Heart left ventricle (tissue), 16 donors: ENCODE data around the gene ABLIM2. TPM values are rescaled to one million over a fixed set of nuclear protein-coding genes. Genes with fewer than 3 reads are reported as not detected.

Experiments
- ATAC-seq, 4 donors: fragments of 200-7000 bp; cut with Tn5 transposase; one replicate each; pipeline ENCODE4 v1.9.1; 2020 to 2022; ENCODE audit warnings: moderate library complexity in 4 of 4, mild to moderate bottlenecking in 3 of 4, moderate number of reproducible peaks in 1 of 4
- DNase-seq, 5 donors: peaks; one replicate each; pipeline ENCODE4 v3.0.0-alpha.2; 2020
- H3K27ac ChIP-seq, 12 donors: fragments of 200-600 bp; sonication (generic) in 4 of 12; one replicate each; pipeline versions ENCODE4 v1.5.0 to v1.8.0; 2016 to 2022; ENCODE audit warnings: mild to moderate bottlenecking in 2 of 12
- H3K27me3 ChIP-seq, 9 donors: fragments of 200-600 bp; sonication (generic) in 2 of 9; one replicate each; pipeline versions ENCODE4 v1.5.1 to v1.8.0; 2016 to 2022; ENCODE audit warnings: mild to moderate bottlenecking in 3 of 9
- H3K36me3 ChIP-seq, 9 donors: fragments of 200-600 bp; sonication (generic) in 2 of 9; one replicate each; pipeline versions ENCODE4 v1.5.0 to v1.8.0; 2018 to 2022; ENCODE audit warnings: mild to moderate bottlenecking in 2 of 9
- H3K4me1 ChIP-seq, 12 donors: fragments of 200-600 bp; sonication (generic) in 4 of 12; one replicate each; pipeline versions ENCODE4 v1.5.0 to v1.8.0; 2016 to 2022; ENCODE audit warnings: mild to moderate bottlenecking in 3 of 12
- H3K4me3 ChIP-seq, 12 donors: fragments of 200-600 bp; sonication (generic) in 4 of 12; one replicate each; pipeline versions ENCODE4 v1.5.0 to v1.8.0; 2017 to 2022; ENCODE audit warnings: mild to moderate bottlenecking in 9 of 12, moderate library complexity in 4 of 12
- H3K9me3 ChIP-seq, 12 donors: fragments of 200-600 bp; sonication (generic) in 4 of 12; one replicate each; pipeline versions ENCODE4 v1.5.0 to v1.8.0; 2016 to 2022; ENCODE audit warnings: mild to moderate bottlenecking in 1 of 12
- POLR2A ChIP-seq, 2 donors: fragments of 450-650 bp; IDR thresholded peaks; one replicate each; pipeline ENCODE4 v1.6.1; 2017; ENCODE audit warnings: antibody characterized with exemption in 2 of 2, mild to moderate bottlenecking in 2 of 2, moderate library complexity in 2 of 2
- WGBS, 4 donors: extraction: QIAGEN DNeasy Blood & Tissue Kit in 2 of 4; methylation state at CpG; one replicate each; pipeline versions ENCODE4 v1.1.5 to v1.1.7; 2013 to 2018; 5-methylcytosine and 5-hydroxymethylcytosine counted together
- intact Hi-C, 10 donors: fragments of 100-400 bp; cut with DNase I; formaldehyde crosslinking; loops; one replicate each; pipeline versions ENCODE4 v1.11.1 to v1.14.2; 2022
- polyA plus RNA-seq, 2 donors: library from polyadenylated mRNA; stranded (reverse); fragments of 200-250 nt; gene quantifications; one replicate each; pipeline ENCODE4 v1.2.3, GENCODE V29; 2013
- total RNA-seq, 9 donors: library from RNA; depleted of rRNA in 2 of 9; stranded (reverse); fragments of >200 nt in 2 of 9; fragmentation: NEBNext Ultra II Directional in 3 of 9; extraction: Animal tissue kit (Norgen Biotek cat#: 25700) in 3 of 9; gene quantifications; one replicate each; pipeline versions ENCODE4 v1.1.0 to v1.2.4, GENCODE V29; 2016 to 2023
- TF ChIP-seq, protein P1 (sequence below), 12 donors: fragments of 200-600 bp; sonication (generic) in 4 of 12; IDR thresholded peaks; one replicate each; pipeline versions ENCODE4 v1.5.0 to v1.8.0; 2018 to 2022; ENCODE audit warnings: antibody characterized with exemption in 12 of 12, mild to moderate bottlenecking in 5 of 12
- donor health status: ischemic (EF 13 %, LVEDD 7.1; RV severe dilation, severe dysfunction).
- donor health status: healthy with polysubstance abuse.
- donor health status: DM: no; HTN: yes; CAD: no.
- donor health status: DM: no; HTN: no; CAD: no.
- donor health status: ischemic (EF 25% LVEDD 6.9; RV normal size, moderate dysfunction).
- donor health status: ischemic (EF 25% LVEDD 5.7; RV mildly dilated, moderate dysfunction).
- donor health status: healthy.
- donor health status: DM: yes; HTN: yes; CAD: no.
- donor health status: ischemic (EF 35%, LVEDD 5.7; RV mildly dilated, moderate dysfunction).
- donor health status: nonischemic (EF 11% LVEDD 7.7; RV severe dilation, severe dysfunction).
- donor health status: DM: yes; HTN: yes; CAD: no.
- donor health status: PGD.
- donor health status: ischemic (EF 29% LVEDD 5.4; RV normal size, mild dysfunction).
- donor health status: nonischemic (EF 23%, LVEDD 6.1; RV moderate dilation, normal function).

Gene ABLIM2
- total and polyA plus RNA-seq, 11 donors: 11.1 to 27.9 (median 18.4) TPM

GRCh38 chr4:8157944-8158709 is 486 bp downstream of the ABLIM2 start:
- peak overlapping the region in 3 of 12 donors; percentile 51 to 79 (median 53) for H3K27ac ChIP-seq
- peaks cover 5 to 38% (median 21%) of the 10 kb centered on the region in 12 donors for H3K4me1 ChIP-seq
- peaks cover 0 to 14% (median 2%) of the 10 kb centered on the region in 9 donors for H3K27me3 ChIP-seq
- intact Hi-C loops: loop anchor here in 2 of 10 donors (5.0 kb wide), 2 partner anchors 46 to 106 kb away; no protein-coding TSS in a partner anchor
- H3K36me3 ChIP-seq: no peaks in the 10 kb centered on the region
- H3K4me3 ChIP-seq: peak overlapping the region; percentile 56 to 99 (median 74)
- peak in 2 of 4 donors; percentile 0 to 1 for ATAC-seq
- TF ChIP-seq POLR2A (IDR thresholded peaks at IDR 0.05): no peak
- TF ChIP-seq, protein P1, sequence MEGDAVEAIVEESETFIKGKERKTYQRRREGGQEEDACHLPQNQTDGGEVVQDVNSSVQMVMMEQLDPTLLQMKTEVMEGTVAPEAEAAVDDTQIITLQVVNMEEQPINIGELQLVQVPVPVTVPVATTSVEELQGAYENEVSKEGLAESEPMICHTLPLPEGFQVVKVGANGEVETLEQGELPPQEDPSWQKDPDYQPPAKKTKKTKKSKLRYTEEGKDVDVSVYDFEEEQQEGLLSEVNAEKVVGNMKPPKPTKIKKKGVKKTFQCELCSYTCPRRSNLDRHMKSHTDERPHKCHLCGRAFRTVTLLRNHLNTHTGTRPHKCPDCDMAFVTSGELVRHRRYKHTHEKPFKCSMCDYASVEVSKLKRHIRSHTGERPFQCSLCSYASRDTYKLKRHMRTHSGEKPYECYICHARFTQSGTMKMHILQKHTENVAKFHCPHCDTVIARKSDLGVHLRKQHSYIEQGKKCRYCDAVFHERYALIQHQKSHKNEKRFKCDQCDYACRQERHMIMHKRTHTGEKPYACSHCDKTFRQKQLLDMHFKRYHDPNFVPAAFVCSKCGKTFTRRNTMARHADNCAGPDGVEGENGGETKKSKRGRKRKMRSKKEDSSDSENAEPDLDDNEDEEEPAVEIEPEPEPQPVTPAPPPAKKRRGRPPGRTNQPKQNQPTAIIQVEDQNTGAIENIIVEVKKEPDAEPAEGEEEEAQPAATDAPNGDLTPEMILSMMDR (IDR thresholded peaks at IDR 0.05): no peak
- DNase-seq: peak in 1 of 5 donors; percentile 70
- WGBS, 4 donors: 2 to 7% (median 3%) methylated on average over 3 to 70 of the region's 70 CpGs
- H3K9me3 ChIP-seq: no peaks in the 10 kb centered on the region

DNA sequence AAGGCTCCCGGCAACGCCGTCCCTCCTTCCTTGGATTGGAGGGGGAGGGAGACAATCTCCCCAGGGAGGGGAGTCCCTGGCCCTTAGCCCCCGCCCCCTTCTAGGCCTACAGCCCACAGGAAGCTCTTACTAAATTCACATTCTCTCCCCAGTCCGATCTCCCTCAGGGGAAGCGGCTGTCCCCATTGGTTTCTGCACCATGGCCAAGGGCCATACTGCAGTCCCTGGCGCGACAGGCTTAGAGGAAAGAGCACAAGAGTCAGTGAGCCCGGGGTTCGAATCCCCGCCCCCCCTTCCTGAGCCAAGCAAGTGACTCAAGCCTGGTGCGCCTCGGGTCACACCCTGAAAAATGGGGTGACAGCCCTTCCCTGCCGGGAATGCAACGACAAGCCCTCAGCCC is 1.1 kb downstream of the ABLIM2 start:
- Histone ChIP-seq H3K4me1 (peaks cover 5 to 43% (median 22%) of the 10 kb centered on the region in 12 donors), H3K27me3 (peaks cover 0 to 14% (median 2%) of the 10 kb centered on the region in 9 donors), H3K4me3 (peak overlapping the region; percentile 56 to 99 (median 74)), H3K9me3 (no peaks in the 10 kb centered on the region), H3K27ac (peak overlapping the region in 2 of 12 donors; percentile 3 to 79), H3K36me3 (no peaks in the 10 kb centered on the region)
- ATAC-seq (peak in 2 of 4 donors; percentile 1 to 2), DNase-seq (peak; percentile 69 to 76 (median 72))
- TF ChIP-seq, protein P1 (IDR thresholded peaks at IDR 0.05): no peak
- TF ChIP-seq POLR2A (IDR thresholded peaks at IDR 0.05): peak in 1 of 2 donors; percentile 14
- 9 to 25% (median 21%) methylated on average over 8 to 15 of the region's 15 CpGs for WGBS, 4 donors
- intact Hi-C loops: loop anchor here in 2 of 10 donors (5.0 kb wide), 2 partner anchors 45 to 105 kb away; no protein-coding TSS in a partner anchor

DNA sequence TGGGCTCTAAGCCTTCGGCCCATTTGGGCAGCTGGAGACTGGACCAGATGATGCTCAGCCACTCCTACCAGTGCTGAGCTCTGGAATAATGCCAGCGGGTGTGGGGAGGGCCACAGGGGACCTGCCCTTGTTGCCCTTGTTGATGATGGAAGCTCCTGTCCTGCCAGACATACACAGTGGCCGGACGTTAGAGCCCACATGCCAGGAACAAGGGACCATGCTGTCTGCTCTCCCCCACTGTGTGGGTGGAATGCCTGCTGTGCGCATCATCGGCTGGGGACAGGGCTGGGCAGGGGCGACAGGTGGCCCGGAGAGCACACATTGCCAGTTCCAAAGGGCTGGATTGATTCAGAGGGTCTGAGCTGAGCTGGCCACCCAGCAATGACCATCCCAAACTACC is 2.0 kb downstream of the ABLIM2 start:
- intact Hi-C loops: loop anchor here in 2 of 10 donors (5.0 kb wide), 2 partner anchors 44 to 104 kb away; no protein-coding TSS in a partner anchor
- 54 to 74% (median 60%) methylated on average over 6 to 8 of the region's 8 CpGs for WGBS, 4 donors
- Histone ChIP-seq H3K27ac (peak overlapping the region in 2 of 12 donors; percentile 3 to 9), H3K36me3 (no peaks in the 10 kb centered on the region), H3K4me3 (no peak overlapping the region), H3K9me3 (no peaks in the 10 kb centered on the region), H3K4me1 (peaks cover 5 to 48% (median 22%) of the 10 kb centered on the region in 12 donors), H3K27me3 (peaks cover 0 to 14% (median 2%) of the 10 kb centered on the region in 9 donors)
- ATAC-seq: no peak
- TF ChIP-seq, protein P1 (IDR thresholded peaks at IDR 0.05): no peak
- TF ChIP-seq POLR2A (IDR thresholded peaks at IDR 0.05): no peak
- peak in 1 of 5 donors; percentile 54 for DNase-seq
